Trophoblast cell (in vitro differentiated cells and primary cell): ENCODE measurements around the gene CCDC34.

ENCODE experiments used
- DNase-seq, 2 donors: peaks; one replicate each; pipeline ENCODE4 v3.0.0-alpha.2; 2016
- H2AFZ ChIP-seq: 2 replicates; pipeline ENCODE4 v1.6.1; 2013; ENCODE audit warnings: low read length, moderate library complexity, mild to moderate bottlenecking; ENCODE audit not compliant: insufficient read depth, poor library complexity
- H2AK5ac ChIP-seq: 2 replicates; pipeline ENCODE4 v1.6.1; 2013; ENCODE audit warnings: mild to moderate bottlenecking, low read length
- H2BK120ac ChIP-seq: 2 replicates; pipeline ENCODE4 v1.6.1; 2013; ENCODE audit warnings: low read length, mild to moderate bottlenecking, moderate library complexity; ENCODE audit not compliant: insufficient read depth, poor library complexity
- H2BK12ac ChIP-seq: 2 replicates; pipeline ENCODE4 v1.6.1; 2013; ENCODE audit warnings: mild to moderate bottlenecking, low read length, moderate library complexity
- H2BK5ac ChIP-seq: 2 replicates; pipeline ENCODE4 v1.6.1; 2013; ENCODE audit warnings: low read length, low read depth, moderate library complexity, mild to moderate bottlenecking; ENCODE audit not compliant: poor library complexity
- H3K14ac ChIP-seq: 2 replicates; pipeline ENCODE4 v1.6.1; 2013; ENCODE audit warnings: mild to moderate bottlenecking, low read length
- H3K18ac ChIP-seq: 2 replicates; pipeline ENCODE4 v1.6.1; 2013; ENCODE audit warnings: mild to moderate bottlenecking, low read length
- H3K23ac ChIP-seq: 2 replicates; pipeline ENCODE4 v1.6.1; 2013; ENCODE audit warnings: low read length
- H3K27ac ChIP-seq: 2 replicates; pipeline ENCODE4 v1.5.1; 2013; ENCODE audit warnings: low read depth, mild to moderate bottlenecking, inconsistent platforms, low read length, moderate library complexity
- H3K27me3 ChIP-seq: 2 replicates; pipeline ENCODE4 v1.6.1; 2013; ENCODE audit warnings: inconsistent platforms, mild to moderate bottlenecking, low read length, moderate library complexity; ENCODE audit not compliant: insufficient read depth
- H3K36me3 ChIP-seq, 2 experiments: 1 replicate in 1 of 2; 2 replicates in 1 of 2; pipeline ENCODE4 v1.6.1; 2013; ENCODE audit warnings: low read length in 2 of 2, mild to moderate bottlenecking in 2 of 2, moderate library complexity in 1 of 2; ENCODE audit not compliant: insufficient read depth in 2 of 2, control insufficient read depth in 1 of 2
- H3K4ac ChIP-seq: 2 replicates; pipeline ENCODE4 v1.6.1; 2013; ENCODE audit warnings: low read depth, mild to moderate bottlenecking, low read length, moderate library complexity
- H3K4me1 ChIP-seq, 2 experiments: 1 replicate in 1 of 2; 2 replicates in 1 of 2; pipeline ENCODE4 v1.6.1; 2013; ENCODE audit warnings: low read length in 2 of 2, mild to moderate bottlenecking in 2 of 2, moderate library complexity in 1 of 2; ENCODE audit not compliant: insufficient read depth in 2 of 2, control insufficient read depth in 1 of 2
- H3K4me2 ChIP-seq: 2 replicates; pipeline ENCODE4 v1.6.1; 2013; ENCODE audit warnings: inconsistent platforms, mild to moderate bottlenecking, low read length, moderate library complexity
- H3K4me3 ChIP-seq: 2 replicates; pipeline ENCODE4 v1.5.1; 2013; ENCODE audit warnings: mild to moderate bottlenecking, low read depth, low read length, inconsistent platforms
- H3K79me1 ChIP-seq: one replicate; pipeline ENCODE4 v1.6.1; 2013; ENCODE audit warnings: low read length
- H3K79me2 ChIP-seq: 2 replicates; pipeline ENCODE4 v1.6.1; 2013; ENCODE audit warnings: low read length, mild to moderate bottlenecking; ENCODE audit not compliant: control insufficient read depth, insufficient read depth, poor library complexity
- H3K9ac ChIP-seq: 2 replicates; pipeline ENCODE4 v1.6.1; 2013; ENCODE audit warnings: mild to moderate bottlenecking, low read length
- H3K9me3 ChIP-seq: 2 replicates; pipeline ENCODE4 v1.6.1; 2013; ENCODE audit warnings: low read depth, mild to moderate bottlenecking, control low read depth, inconsistent platforms, low read length; ENCODE audit not compliant: insufficient read depth
- H4K12ac ChIP-seq: 2 replicates; pipeline ENCODE4 v1.6.1; 2013; ENCODE audit warnings: low read depth, mild to moderate bottlenecking, low read length, moderate library complexity
- H4K8ac ChIP-seq: 2 replicates; pipeline ENCODE4 v1.6.1; 2013; ENCODE audit warnings: low read depth, mild to moderate bottlenecking, low read length, moderate library complexity
- H4K91ac ChIP-seq: one replicate; pipeline ENCODE4 v1.6.1; 2013; ENCODE audit warnings: low read depth, mild to moderate bottlenecking, low read length, moderate library complexity
- WGBS: extraction: QIAGEN DNeasy Blood & Tissue Kit; methylation state at CpG from one replicate; pipeline ENCODE4 v1.1.7; 2013; ENCODE audit warnings: missing lambda C conversion rate; ENCODE audit not compliant: insufficient read length, insufficient coverage; ENCODE audit errors: extremely low coverage; 5-methylcytosine and 5-hydroxymethylcytosine counted together

Gene CCDC34

GRCh38 chr11:27371489-27371888, 8.5 kb upstream of the CCDC34 start:
- Histone ChIP-seq H3K9me3 (no peaks in the 10 kb centered on the region), H3K18ac (no peak overlapping the region), H2AK5ac (no peak overlapping the region), H3K14ac (no peak overlapping the region), H3K36me3 (peaks cover 14 to 20% of the 10 kb centered on the region in 2 experiments), H4K8ac (no peak overlapping the region), H4K91ac (no peak overlapping the region), H3K4me3 (no peak overlapping the region), H3K23ac (no peak overlapping the region), H3K4me1 (no peaks in the 10 kb centered on the region), H2BK12ac (no peak overlapping the region), H3K79me1 (no peaks in the 10 kb centered on the region), H3K9ac (no peak overlapping the region), H3K27ac (no peak overlapping the region), H2AFZ (no peak overlapping the region), H2BK120ac (no peak overlapping the region), H3K4ac (no peak overlapping the region), H3K79me2 (no peaks in the 10 kb centered on the region), H3K27me3 (no peaks in the 10 kb centered on the region), H4K12ac (no peak overlapping the region), H3K4me2 (no peak overlapping the region), H2BK5ac (no peak overlapping the region)
- no peak for DNase-seq

DNA sequence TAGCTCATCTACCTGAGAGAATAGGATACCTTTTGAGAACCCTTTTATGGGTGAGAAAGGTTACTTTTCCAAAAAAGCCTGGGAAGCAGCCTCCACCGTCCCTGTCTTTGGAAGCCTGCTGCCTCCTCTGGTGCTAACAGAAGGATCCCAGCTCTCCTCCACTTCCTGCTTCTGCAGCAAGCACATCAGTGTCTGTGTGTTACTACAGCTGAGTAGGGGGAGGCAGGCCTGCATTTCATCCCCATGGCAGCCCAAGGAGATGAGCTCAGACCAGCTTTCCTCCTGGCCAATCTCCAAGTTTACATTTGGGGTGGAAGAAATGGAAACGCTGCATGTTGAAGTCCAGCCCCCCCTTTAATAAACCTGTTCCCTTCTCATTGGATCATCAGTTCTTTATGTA, 7.4 kb upstream of the CCDC34 start:
- Histone ChIP-seq H3K4ac (no peak overlapping the region), H3K79me1 (no peaks in the 10 kb centered on the region), H2BK5ac (no peak overlapping the region), H3K79me2 (no peaks in the 10 kb centered on the region), H3K4me1 (no peaks in the 10 kb centered on the region), H2AFZ (no peak overlapping the region), H2AK5ac (no peak overlapping the region), H2BK12ac (no peak overlapping the region), H3K14ac (no peak overlapping the region), H4K8ac (no peak overlapping the region), H3K27ac (no peak overlapping the region), H3K18ac (no peak overlapping the region), H3K4me2 (no peak overlapping the region), H3K4me3 (no peak overlapping the region), H3K23ac (no peak overlapping the region), H4K91ac (no peak overlapping the region), H3K9me3 (no peaks in the 10 kb centered on the region), H3K27me3 (no peaks in the 10 kb centered on the region), H4K12ac (no peak overlapping the region), H3K36me3 (peaks cover 14 to 20% of the 10 kb centered on the region in 2 experiments), H3K9ac (no peak overlapping the region), H2BK120ac (no peak overlapping the region)
- no CpG with 5 or more reads among the region's 2 CpGs for WGBS
- no peak for DNase-seq

DNA sequence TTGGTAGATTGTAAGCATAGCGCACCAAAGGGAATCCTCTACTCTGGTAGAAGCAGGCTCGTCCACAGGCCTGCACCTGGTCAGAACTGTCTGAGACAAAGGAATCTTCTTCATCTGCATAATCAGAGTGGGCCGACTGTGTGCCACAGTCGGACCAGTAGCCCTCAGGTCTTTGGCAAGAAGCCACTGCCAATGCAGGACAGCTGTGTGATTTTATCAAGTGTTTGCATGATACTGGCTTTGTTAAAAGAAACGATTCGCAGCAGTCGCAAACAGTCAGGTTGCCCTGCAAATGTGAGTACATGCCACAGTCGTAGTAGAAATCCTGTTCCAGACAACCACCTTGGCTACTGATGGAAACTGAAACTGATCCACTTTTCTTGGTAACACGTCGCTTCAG, 4.9 kb upstream of the CCDC34 start:
- Histone ChIP-seq H3K79me1 (peaks cover 3% of the 10 kb centered on the region), H4K91ac (no peak overlapping the region), H2AFZ (no peak overlapping the region), H3K23ac (no peak overlapping the region), H3K79me2 (no peaks in the 10 kb centered on the region), H3K14ac (no peak overlapping the region), H2BK120ac (no peak overlapping the region), H2BK12ac (no peak overlapping the region), H3K18ac (no peak overlapping the region), H3K4me2 (no peak overlapping the region), H4K12ac (no peak overlapping the region), H2BK5ac (no peak overlapping the region), H3K27me3 (no peaks in the 10 kb centered on the region), H2AK5ac (no peak overlapping the region), H3K4me1 (peaks cover 0 to 2% of the 10 kb centered on the region in 2 experiments), H3K4ac (no peak overlapping the region), H3K27ac (no peak overlapping the region), H4K8ac (no peak overlapping the region), H3K9me3 (no peaks in the 10 kb centered on the region), H3K9ac (no peak overlapping the region), H3K4me3 (no peak overlapping the region), H3K36me3 (peaks cover 11 to 18% of the 10 kb centered on the region in 2 experiments)
- WGBS: no CpG with 5 or more reads among the region's 10 CpGs
- no peak for DNase-seq

DNA sequence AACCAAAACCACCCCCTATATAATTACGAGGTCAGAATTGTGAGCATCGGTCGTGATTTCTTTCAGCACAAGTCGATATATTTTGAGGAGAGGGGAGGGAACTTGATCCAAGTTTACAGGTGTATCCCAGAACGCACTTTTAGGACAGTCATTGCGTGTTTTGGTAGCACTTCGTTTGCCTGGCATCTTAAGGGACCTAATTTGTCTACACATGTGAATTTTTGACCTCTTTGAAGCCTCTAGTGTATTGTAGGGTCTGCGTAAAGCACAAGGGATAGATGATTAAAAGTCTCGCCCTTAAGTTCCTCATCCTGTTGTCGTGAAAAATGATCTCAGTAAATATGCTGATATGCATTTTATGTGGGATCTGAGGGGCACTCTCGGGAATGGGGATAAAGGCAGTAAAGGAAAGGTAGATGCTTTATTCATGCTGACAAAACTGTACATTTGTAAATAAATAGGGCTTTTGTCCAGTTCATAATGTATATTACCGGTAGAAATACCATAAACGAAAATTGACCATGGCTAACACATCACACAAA, 632 bp upstream of the CCDC34 start:
- Histone ChIP-seq H4K12ac (no peak overlapping the region), H3K4me3 (peak overlapping the region; percentile 58), H3K18ac (no peak overlapping the region), H3K4me1 (peaks cover 7 to 16% of the 10 kb centered on the region in 2 experiments), H3K4me2 (peak overlapping the region; percentile 75), H3K4ac (no peak overlapping the region), H2BK120ac (no peak overlapping the region), H4K8ac (peak overlapping the region; percentile 12), H3K27me3 (no peaks in the 10 kb centered on the region), H3K79me2 (no peaks in the 10 kb centered on the region), H2AK5ac (no peak overlapping the region), H2AFZ (no peak overlapping the region), H3K36me3 (peaks cover 4 to 10% of the 10 kb centered on the region in 2 experiments), H3K27ac (no peak overlapping the region), H3K23ac (no peak overlapping the region), H3K9ac (peak overlapping the region; percentile 30), H2BK5ac (no peak overlapping the region), H4K91ac (no peak overlapping the region), H3K9me3 (no peaks in the 10 kb centered on the region), H2BK12ac (no peak overlapping the region), H3K14ac (no peak overlapping the region), H3K79me1 (peaks cover 8% of the 10 kb centered on the region)
- no peak for DNase-seq
- no CpG with 5 or more reads among the region's 13 CpGs for WGBS
